ENCODE measurements around the gene ENKD1. TPM values are rescaled to one million over a fixed set of nuclear protein-coding genes. Genes with fewer than 3 reads are reported as not detected.
"Not testable (repeated sequence)": the region's sequence is repeated elsewhere in the genome, so short reads cannot be mapped to it uniquely, and the experiment has no call there.

ENKD1 gene
- 20.7 TPM for total RNA-seq

GRCh38 chr16:67666559-67667452 lies at the start of gene ENKD1, which contains the start of gene C16orf86:
TSS of gene ENKD1 (minus strand) at chr16:67666750. CDS start at chr16:67666442, 308 bp downstream.
TSS of gene C16orf86 (plus strand) at chr16:67666814. CDS start at chr16:67666971, 157 bp downstream.
- DNase-seq (ENCODE audit: low read depth in 2 of 3, low spot score in 2 of 3), result peak; percentile 66 to 87 (median 84)

DNA sequence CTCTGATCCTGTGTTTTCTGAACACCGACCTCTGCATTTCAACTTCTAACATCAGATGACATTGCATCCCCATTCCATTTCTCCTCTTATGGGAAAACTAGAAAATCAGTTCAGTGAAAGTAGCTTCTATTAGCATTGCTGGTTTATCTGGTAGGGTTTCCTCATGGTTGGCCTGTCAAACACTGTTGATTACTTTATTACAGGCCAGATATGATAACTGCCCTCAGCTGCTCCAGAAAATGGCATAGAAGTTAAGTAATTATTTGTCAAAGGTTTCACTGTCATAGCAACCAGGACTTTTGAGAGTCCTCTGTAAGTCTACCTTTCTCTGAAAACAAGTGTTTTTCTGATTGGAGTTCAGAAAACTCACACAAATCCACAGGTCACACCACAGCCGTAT lies 49.5 kb upstream of the ENKD1 start:
- DNase-seq (ENCODE audit: low read depth in 2 of 3, low spot score in 2 of 3), result no peak

GRCh38 chr16:67714522-67714921 lies 48.0 kb upstream of the ENKD1 start:
- DNase-seq (ENCODE audit: low read depth in 2 of 3, low spot score in 2 of 3), result no peak

GRCh38 chr16:67713647-67714273 lies 47.2 kb upstream of the ENKD1 start:
- no peak for DNase-seq (ENCODE audit: low read depth in 2 of 3, low spot score in 2 of 3)

GRCh38 chr16:67710607-67711006 lies 44.1 kb upstream of the ENKD1 start:
- no peak for DNase-seq (ENCODE audit: low read depth in 2 of 3, low spot score in 2 of 3)

GRCh38 chr16:67709050-67709449 lies 42.5 kb upstream of the ENKD1 start:
- no peak for DNase-seq (ENCODE audit: low read depth in 2 of 3, low spot score in 2 of 3)

DNA sequence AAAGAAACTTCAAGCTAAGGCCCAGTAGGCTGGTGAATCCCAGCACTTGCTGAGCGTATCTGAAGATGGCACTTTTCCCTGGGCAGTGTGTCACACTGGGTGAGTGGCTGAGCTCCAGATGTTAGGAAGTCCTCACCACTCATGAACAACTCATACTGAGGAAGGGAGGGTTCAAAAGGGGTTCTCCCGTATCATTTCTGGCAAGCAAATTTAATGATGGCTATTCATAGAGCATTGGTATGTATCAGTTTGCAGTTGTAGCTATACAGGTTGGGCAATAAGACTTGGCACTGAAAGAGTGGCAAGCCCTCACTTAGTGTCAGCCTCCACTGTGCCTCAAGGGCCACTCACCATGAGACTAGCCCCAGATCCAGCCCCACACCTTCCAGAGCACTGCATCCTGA lies 41.8 kb upstream of the ENKD1 start:
- no peak for DNase-seq (ENCODE audit: low read depth in 2 of 3, low spot score in 2 of 3)

DNA sequence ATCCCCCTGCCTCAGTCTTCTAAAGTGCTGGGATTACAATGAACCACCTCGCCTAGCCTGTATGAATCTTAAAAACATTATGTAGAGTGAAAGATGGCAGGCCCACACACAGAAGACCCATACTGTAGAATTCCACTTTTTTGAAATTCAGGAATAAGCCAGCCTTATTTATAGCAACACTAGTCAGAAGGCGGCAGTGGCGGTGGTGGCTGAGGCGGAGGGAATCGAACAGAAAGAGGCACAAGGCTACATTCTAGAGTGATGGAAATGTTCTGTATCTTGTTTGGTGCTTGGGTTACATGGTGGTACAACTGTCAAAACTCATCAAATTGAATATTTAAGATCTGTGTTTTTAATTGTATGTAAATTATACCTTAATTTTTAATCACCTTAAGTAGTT lies 41.2 kb upstream of the ENKD1 start:
- no peak for DNase-seq (ENCODE audit: low read depth in 2 of 3, low spot score in 2 of 3)

- DNase-seq (ENCODE audit: low read depth in 2 of 3, low spot score in 2 of 3), result no peak
Measured at GRCh38 chr16:67707210-67707609, 40.7 kb upstream of the ENKD1 start.

DNA sequence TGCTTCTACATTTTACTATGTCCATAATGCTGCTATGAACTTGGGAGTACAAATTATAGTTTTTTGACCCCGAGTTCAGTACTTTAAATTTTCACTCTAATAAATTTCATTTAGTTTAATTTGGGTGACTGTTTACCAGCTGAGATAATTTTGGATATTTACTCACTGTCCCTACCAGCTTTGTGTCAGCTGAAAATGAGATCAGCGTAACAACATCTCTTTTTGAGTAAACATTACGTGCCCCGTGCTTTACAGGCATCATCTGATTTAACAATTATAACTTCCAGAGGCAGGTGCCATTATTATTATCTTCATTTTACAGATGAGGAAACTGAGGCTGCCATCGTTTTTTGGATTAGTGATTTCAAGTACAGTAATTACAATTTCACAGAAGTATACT lies 37.6 kb upstream of the ENKD1 start:
- no peak for DNase-seq (ENCODE audit: low read depth in 2 of 3, low spot score in 2 of 3)

GRCh38 chr16:67703626-67704025 lies 37.1 kb upstream of the ENKD1 start:
- no peak for DNase-seq (ENCODE audit: low read depth in 2 of 3, low spot score in 2 of 3)

GRCh38 chr16:67702130-67702529 lies 35.6 kb upstream of the ENKD1 start:
- no peak for DNase-seq (ENCODE audit: low read depth in 2 of 3, low spot score in 2 of 3)

GRCh38 chr16:67701420-67701819 lies 34.9 kb upstream of the ENKD1 start:
- DNase-seq (ENCODE audit: low read depth in 2 of 3, low spot score in 2 of 3), result no peak

DNA sequence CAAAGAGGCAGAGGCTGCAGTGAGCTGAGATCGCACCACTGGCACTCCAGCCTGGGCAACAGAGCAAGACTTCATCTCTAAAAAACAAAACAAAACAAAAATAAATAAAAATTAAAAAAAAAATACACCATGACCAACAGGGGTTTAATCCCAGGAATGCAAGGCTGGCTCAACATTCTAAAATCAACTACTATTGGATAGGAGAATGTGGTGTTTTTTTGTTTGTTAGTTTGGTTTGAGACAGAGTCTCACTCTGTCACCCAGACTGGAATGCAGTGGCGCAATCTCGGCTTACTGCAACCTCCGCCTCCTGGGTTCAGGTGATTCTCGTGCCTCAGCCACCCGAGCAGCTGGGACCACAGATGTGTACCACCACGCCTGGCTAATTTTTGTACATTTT lies 32.7 kb upstream of the ENKD1 start:
- DNase-seq (ENCODE audit: low read depth in 2 of 3, low spot score in 2 of 3), result peak in 1 of 3 donors; percentile 27

GRCh38 chr16:67697422-67698185 lies 31.1 kb upstream of the ENKD1 start:
- no peak for DNase-seq (ENCODE audit: low read depth in 2 of 3, low spot score in 2 of 3)

DNA sequence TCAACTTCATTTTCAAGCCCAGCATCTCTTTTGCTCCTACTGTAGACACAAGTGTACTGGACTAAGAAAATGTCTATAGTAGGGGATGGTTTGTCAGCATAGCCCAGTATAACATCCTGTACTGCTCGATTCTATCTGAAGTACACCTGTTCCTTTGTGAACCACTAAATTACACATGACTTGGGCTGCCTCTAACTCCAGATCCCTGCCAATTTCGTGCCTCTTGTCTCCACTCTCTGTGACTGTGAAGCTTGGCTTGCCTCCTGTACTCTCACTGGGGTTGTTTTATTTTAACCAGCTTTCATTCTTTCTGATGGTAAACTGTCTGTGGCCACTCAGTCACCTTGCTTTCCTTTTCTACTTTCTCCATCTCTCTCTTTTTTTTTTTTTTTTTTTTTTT lies 28.1 kb upstream of the ENKD1 start:
- no peak for DNase-seq (ENCODE audit: low read depth in 2 of 3, low spot score in 2 of 3)

- DNase-seq (ENCODE audit: low read depth in 2 of 3, low spot score in 2 of 3), result not testable (repeated sequence)
Measured at GRCh38 chr16:67693517-67694285, 27.2 kb upstream of the ENKD1 start.

DNA sequence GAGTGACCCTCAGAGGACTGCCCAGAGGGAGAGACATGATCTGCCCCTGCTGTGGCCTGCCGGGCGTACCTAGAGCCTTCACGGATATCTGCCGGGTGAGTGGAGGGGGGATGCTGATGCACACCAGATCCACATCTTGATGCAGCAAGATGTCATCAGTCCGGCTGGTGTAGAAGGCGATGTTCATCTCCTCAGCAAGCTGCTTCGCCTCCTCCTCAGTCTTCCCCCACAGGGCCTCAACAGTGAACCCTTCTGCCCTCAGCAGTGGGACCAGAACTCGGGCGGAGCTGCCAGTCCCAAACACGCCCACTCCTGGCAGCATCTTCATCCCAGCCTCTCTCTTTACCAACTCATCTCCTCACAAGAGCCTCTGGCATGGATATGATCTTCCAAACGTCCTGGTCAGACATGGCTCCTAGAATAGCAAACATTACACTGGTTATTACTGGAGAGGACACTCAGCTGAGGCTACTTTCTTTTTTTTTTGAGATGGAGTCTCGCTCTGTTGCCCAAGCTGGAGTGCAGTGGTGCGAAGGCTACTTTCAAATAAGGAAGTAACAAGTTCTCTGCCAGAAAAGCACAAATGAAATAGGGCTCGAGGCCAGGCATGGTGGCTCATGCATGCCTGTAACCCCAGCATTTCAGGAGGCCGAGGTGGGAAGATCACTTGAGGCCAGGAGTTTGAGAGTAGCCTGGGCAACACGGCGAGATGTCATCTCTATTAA lies 19.0 kb upstream of the ENKD1 start:
- no peak for DNase-seq (ENCODE audit: low read depth in 2 of 3, low spot score in 2 of 3)

DNA sequence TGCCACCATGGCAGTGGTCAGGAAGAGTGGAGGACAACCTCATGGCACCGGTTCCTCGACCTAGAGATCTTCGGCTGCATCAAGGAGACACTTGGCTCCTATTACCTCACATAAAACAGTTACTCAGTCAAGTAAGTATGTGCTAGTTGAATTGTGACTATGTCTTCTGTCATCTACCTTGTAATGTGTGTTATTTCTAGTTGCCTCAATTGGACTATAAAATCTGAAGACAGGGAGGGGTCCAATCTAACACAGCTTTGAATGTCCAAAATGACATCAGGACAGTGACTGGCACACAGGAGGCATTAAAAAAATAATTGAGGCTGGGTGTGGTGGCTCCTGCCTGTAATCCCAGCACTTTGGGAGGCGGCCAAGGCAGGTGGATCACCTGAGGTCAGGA lies 17.2 kb upstream of the ENKD1 start:
- no peak for DNase-seq (ENCODE audit: low read depth in 2 of 3, low spot score in 2 of 3)

Data from hematopoietic multipotent progenitor cell (in vitro differentiated cells).